ENCODE data around the gene BICD1.

Gene BICD1

GRCh38 chr12:32140877-32141276 is 34.2 kb downstream of the BICD1 start:
- no peak for DNase-seq (ENCODE audit: low read depth in 3 of 3, low spot score in 1 of 3)

GRCh38 chr12:32145096-32145495 is 38.4 kb downstream of the BICD1 start:
- no peak for DNase-seq (ENCODE audit: low read depth in 3 of 3, low spot score in 1 of 3)

- no peak for DNase-seq (ENCODE audit: low read depth in 3 of 3, low spot score in 1 of 3)
These were observed 39.6 kb downstream of the BICD1 start for GRCh38 chr12:32146074-32146873.

GRCh38 chr12:32148372-32148771 is 41.7 kb downstream of the BICD1 start:
- DNase-seq (ENCODE audit: low read depth in 3 of 3, low spot score in 1 of 3): no peak

- no peak for DNase-seq (ENCODE audit: low read depth in 3 of 3, low spot score in 1 of 3)
These were observed 42.8 kb downstream of the BICD1 start for GRCh38 chr12:32149489-32149888.

GRCh38 chr12:32151086-32151485 is 44.4 kb downstream of the BICD1 start:
- DNase-seq (ENCODE audit: low read depth in 3 of 3, low spot score in 1 of 3): no peak

- DNase-seq (ENCODE audit: low read depth in 3 of 3, low spot score in 1 of 3): no peak
These were observed 44.9 kb downstream of the BICD1 start for GRCh38 chr12:32151552-32151951.

- no peak for DNase-seq (ENCODE audit: low read depth in 3 of 3, low spot score in 1 of 3)
These were observed 48.4 kb downstream of the BICD1 start for GRCh38 chr12:32155041-32155440.

- DNase-seq (ENCODE audit: low read depth in 3 of 3, low spot score in 1 of 3): no peak
These were observed 49.4 kb downstream of the BICD1 start for GRCh38 chr12:32155961-32156529.

GRCh38 chr12:32158525-32158924 is 51.9 kb downstream of the BICD1 start:
- DNase-seq (ENCODE audit: low read depth in 3 of 3, low spot score in 1 of 3): no peak

- DNase-seq (ENCODE audit: low read depth in 3 of 3, low spot score in 1 of 3): no peak
These were observed 52.7 kb downstream of the BICD1 start for GRCh38 chr12:32159381-32159780.

- no peak for DNase-seq (ENCODE audit: low read depth in 3 of 3, low spot score in 1 of 3)
These were observed 53.3 kb downstream of the BICD1 start for GRCh38 chr12:32159925-32160324.

GRCh38 chr12:32161058-32161457 is 54.4 kb downstream of the BICD1 start:
- DNase-seq (ENCODE audit: low read depth in 3 of 3, low spot score in 1 of 3): no peak

GRCh38 chr12:32163596-32163995 is 56.9 kb downstream of the BICD1 start:
- DNase-seq (ENCODE audit: low read depth in 3 of 3, low spot score in 1 of 3): no peak

GRCh38 chr12:32166510-32166909 is 59.9 kb downstream of the BICD1 start:
- no peak for DNase-seq (ENCODE audit: low read depth in 3 of 3, low spot score in 1 of 3)

GRCh38 chr12:32170437-32170998 is 63.9 kb downstream of the BICD1 start:
- DNase-seq (ENCODE audit: low read depth in 3 of 3, low spot score in 1 of 3): no peak

GRCh38 chr12:32171211-32171610 is 64.6 kb downstream of the BICD1 start:
- DNase-seq (ENCODE audit: low read depth in 3 of 3, low spot score in 1 of 3): no peak

- DNase-seq (ENCODE audit: low read depth in 3 of 3, low spot score in 1 of 3): no peak
These were observed 70.0 kb downstream of the BICD1 start for GRCh38 chr12:32176606-32177005.

GRCh38 chr12:32178341-32179010 is 71.8 kb downstream of the BICD1 start:
- no peak for DNase-seq (ENCODE audit: low read depth in 3 of 3, low spot score in 1 of 3)

- DNase-seq (ENCODE audit: low read depth in 3 of 3, low spot score in 1 of 3): no peak
These were observed 72.4 kb downstream of the BICD1 start for GRCh38 chr12:32179011-32179395.

GRCh38 chr12:32181498-32182175 is 75.0 kb downstream of the BICD1 start:
- DNase-seq (ENCODE audit: low read depth in 3 of 3, low spot score in 1 of 3): no peak
